Spleen (tissue), 7 donors: ENCODE data around the gene RGS6.

Experiments used
- CTCF ChIP-seq, 11 experiments: fragments of 200-600 bp in 7 of 11; fragments of 450-650 bp in 4 of 11; sonication (generic) in 4 of 11; IDR thresholded peaks in 8 of 11; conservative IDR thresholded peaks in 3 of 11; 1 replicate in 7 of 11; 2 replicates in 4 of 11; pipeline versions ENCODE4 v1.4.0 to v1.8.0; 2016 to 2021; ENCODE audit warnings: antibody characterized with exemption in 11 of 11, inconsistent platforms in 4 of 11, mild to moderate bottlenecking in 1 of 11
- POLR2A ChIP-seq, 3 donors: fragments of 450-650 bp; IDR thresholded peaks; one replicate each; pipeline ENCODE4 v1.5.1; 2017; ENCODE audit warnings: antibody characterized with exemption in 3 of 3, mild to moderate bottlenecking in 1 of 3
- donor health status: DM: no; HTN: no; CAD: no; lungs with moderate emphysema.
- donor health status: DM: no; HTN: no; CAD: no.
- donor health status: DM: no; HTN: no; CAD: no.

- TF ChIP-seq POLR2A (IDR thresholded peaks at IDR 0.05), result no peak
- TF ChIP-seq CTCF (IDR thresholded peaks at IDR 0.05 in 8 of 11, conservative IDR thresholded peaks at IDR 0.05 in 3 of 11), result no peak
These were observed 475.8 kb downstream of the RGS6 start for GRCh38 chr14:72408020-72408419.
